Measurements from ENCODE around the gene ABCC3.
"Not testable (repeated sequence)": the region's sequence is repeated elsewhere in the genome, so short reads cannot be mapped to it uniquely, and the experiment has no call there.

The ABCC3 gene

GRCh38 chr17:50699410-50699809 lies 64.7 kb downstream of the ABCC3 start:
- Mint-ChIP-seq H3K4me1 (ENCODE audit: low read depth) (peaks cover 34% of the 10 kb centered on the region), H3K36me3 (ENCODE audit: low read depth) (peaks cover 87% of the 10 kb centered on the region), H3K27ac (no peak overlapping the region), H3K9me3 (no peaks in the 10 kb centered on the region), H3K27me3 (no peaks in the 10 kb centered on the region), H3K4me3 (no peak overlapping the region)
- intact Hi-C loops (cut with micrococcal nuclease) = loop anchor here (10.0 kb wide), 1 partner anchor 215 kb away; no protein-coding TSS in a partner anchor

GRCh38 chr17:50703162-50703561 lies 68.5 kb downstream of the ABCC3 start:
- peaks cover 67% of the 10 kb centered on the region for H3K36me3 Mint-ChIP-seq (ENCODE audit: low read depth)

GRCh38 chr17:50707289-50708049 lies 72.8 kb downstream of the ABCC3 start, which contains the start of gene ANKRD40:
Gene ANKRD40, minus strand, starts transcription at chr17:50707914. Its CDS starts 260 bp downstream, at chr17:50707654.
- no peaks in the 10 kb centered on the region for H3K27me3 Mint-ChIP-seq
- peak within 1 kb of the TSS; percentile 97 for H3K27ac Mint-ChIP-seq
- peak within 1 kb of the TSS; percentile 92 for H3K4me3 Mint-ChIP-seq
- intact Hi-C loops (cut with micrococcal nuclease) = loop anchor here (1.0 to 10.0 kb wide), 4 partner anchors 12 to 160 kb away; partner anchors contain the start of genes ABCC3, LUC7L3 and SPATA20
- H3K36me3 Mint-ChIP-seq (ENCODE audit: low read depth) = peaks cover 32% of the 10 kb centered on the region
- no peaks in the 10 kb centered on the region for H3K9me3 Mint-ChIP-seq
- peaks cover 29% of the 10 kb centered on the region for H3K4me1 Mint-ChIP-seq (ENCODE audit: low read depth)

More at GRCh38 chr17:50703162-50703561, 68.5 kb downstream of the ABCC3 start:
- peaks cover 26% of the 10 kb centered on the region for H3K4me1 Mint-ChIP-seq (ENCODE audit: low read depth)
- H3K9me3 Mint-ChIP-seq = no peaks in the 10 kb centered on the region
- intact Hi-C loops (cut with micrococcal nuclease) = loop anchor here (5.0 to 10.0 kb wide), 2 partner anchors 68 to 326 kb away; partner anchors contain the start of gene ABCC3
- H3K27ac Mint-ChIP-seq = peak overlapping the region; percentile 44
- H3K4me3 Mint-ChIP-seq = no peak overlapping the region
- H3K27me3 Mint-ChIP-seq = no peaks in the 10 kb centered on the region

- no peaks in the 10 kb centered on the region for H3K27me3 Mint-ChIP-seq
- peak overlapping the region; percentile 92 for H3K4me3 Mint-ChIP-seq
- peak overlapping the region; percentile 97 for H3K27ac Mint-ChIP-seq
- no peaks in the 10 kb centered on the region for H3K9me3 Mint-ChIP-seq
- intact Hi-C loops (cut with micrococcal nuclease) = loop anchor here (1.0 to 10.0 kb wide), 4 partner anchors 11 to 161 kb away; partner anchors contain the start of genes ABCC3, LUC7L3 and SPATA20
- H3K36me3 Mint-ChIP-seq (ENCODE audit: low read depth) = peaks cover 27% of the 10 kb centered on the region
- peaks cover 27% of the 10 kb centered on the region for H3K4me1 Mint-ChIP-seq (ENCODE audit: low read depth)
These were observed 73.6 kb downstream of the ABCC3 start for GRCh38 chr17:50708050-50709000.

GRCh38 chr17:50709053-50709452 lies 74.4 kb downstream of the ABCC3 start:
- peak overlapping the region; percentile 97 for H3K27ac Mint-ChIP-seq
- H3K9me3 Mint-ChIP-seq, H3K27me3 Mint-ChIP-seq: not testable (repeated sequence)
- H3K4me3 Mint-ChIP-seq = peak overlapping the region; percentile 92
- peaks cover 19% of the 10 kb centered on the region for H3K4me1 Mint-ChIP-seq (ENCODE audit: low read depth)
- H3K36me3 Mint-ChIP-seq (ENCODE audit: low read depth) = peaks cover 20% of the 10 kb centered on the region
- intact Hi-C loops (cut with micrococcal nuclease) = loop anchor here (5.0 to 10.0 kb wide), 3 partner anchors 53 to 162 kb away; partner anchors contain the start of genes ABCC3 and SPATA20

- intact Hi-C loops (cut with micrococcal nuclease) = no loop called here
- H3K27me3 Mint-ChIP-seq = no peaks in the 10 kb centered on the region
- peaks cover 18% of the 10 kb centered on the region for H3K4me1 Mint-ChIP-seq (ENCODE audit: low read depth)
- H3K27ac Mint-ChIP-seq = peak overlapping the region; percentile 97
- no peaks in the 10 kb centered on the region for H3K9me3 Mint-ChIP-seq
- no peak overlapping the region for H3K4me3 Mint-ChIP-seq
- H3K36me3 Mint-ChIP-seq (ENCODE audit: low read depth) = peaks cover 10% of the 10 kb centered on the region
These were observed 75.3 kb downstream of the ABCC3 start for GRCh38 chr17:50710025-50710424.

- peaks cover 18% of the 10 kb centered on the region for H3K4me1 Mint-ChIP-seq (ENCODE audit: low read depth)
- no peak overlapping the region for H3K27ac Mint-ChIP-seq
- no peaks in the 10 kb centered on the region for H3K27me3 Mint-ChIP-seq
- peaks cover 6% of the 10 kb centered on the region for H3K36me3 Mint-ChIP-seq (ENCODE audit: low read depth)
- no peaks in the 10 kb centered on the region for H3K9me3 Mint-ChIP-seq
- H3K4me3 Mint-ChIP-seq = no peak overlapping the region
- intact Hi-C loops (cut with micrococcal nuclease) = no loop called here
These were observed 76.0 kb downstream of the ABCC3 start for GRCh38 chr17:50710650-50711049.

- Mint-ChIP-seq H3K27ac (no peak overlapping the region), H3K4me3 (no peak overlapping the region), H3K27me3 (no peaks in the 10 kb centered on the region), H3K9me3 (no peaks in the 10 kb centered on the region), H3K36me3 (ENCODE audit: low read depth) (peaks cover under 1% of the 10 kb centered on the region), H3K4me1 (ENCODE audit: low read depth) (peaks cover 34% of the 10 kb centered on the region)
- intact Hi-C loops (cut with micrococcal nuclease) = no loop called here
These were observed 78.0 kb downstream of the ABCC3 start for GRCh38 chr17:50712641-50713040.

GRCh38 chr17:50715471-50715870 lies 80.8 kb downstream of the ABCC3 start:
- H3K36me3 Mint-ChIP-seq (ENCODE audit: low read depth) = peaks cover 11% of the 10 kb centered on the region
- H3K4me3 Mint-ChIP-seq = no peak overlapping the region
- no peaks in the 10 kb centered on the region for H3K27me3 Mint-ChIP-seq
- H3K4me1 Mint-ChIP-seq (ENCODE audit: low read depth) = peaks cover 21% of the 10 kb centered on the region
- intact Hi-C loops (cut with micrococcal nuclease) = no loop called here
- no peaks in the 10 kb centered on the region for H3K9me3 Mint-ChIP-seq
- no peak overlapping the region for H3K27ac Mint-ChIP-seq

GRCh38 chr17:50719144-50719923 lies 84.7 kb downstream of the ABCC3 start, which contains the start of gene LUC7L3:
Gene LUC7L3, plus strand, starts transcription at chr17:50719603. Its CDS starts 130 bp downstream, at chr17:50719733.
- Mint-ChIP-seq H3K27me3 (no peaks in the 10 kb centered on the region), H3K9me3 (no peaks in the 10 kb centered on the region), H3K27ac (peak within 1 kb of the TSS; percentile 97), H3K4me3 (peak within 1 kb of the TSS; percentile 99), H3K4me1 (ENCODE audit: low read depth) (peaks cover 39% of the 10 kb centered on the region), H3K36me3 (ENCODE audit: low read depth) (peaks cover 11% of the 10 kb centered on the region)
- intact Hi-C loops (cut with micrococcal nuclease) = loop anchor here (1.0 kb wide), 1 partner anchor 11 kb away; no protein-coding TSS in a partner anchor

- intact Hi-C loops (cut with micrococcal nuclease) = loop anchor here (1.0 to 5.0 kb wide), 2 partner anchors 12 to 42 kb away; no protein-coding TSS in a partner anchor
- Mint-ChIP-seq H3K27ac (peak overlapping the region; percentile 97), H3K27me3 (no peaks in the 10 kb centered on the region), H3K4me1 (ENCODE audit: low read depth) (peaks cover 39% of the 10 kb centered on the region), H3K4me3 (peak overlapping the region; percentile 99), H3K9me3 (no peaks in the 10 kb centered on the region), H3K36me3 (ENCODE audit: low read depth) (peaks cover 11% of the 10 kb centered on the region)
These were observed 85.5 kb downstream of the ABCC3 start for GRCh38 chr17:50719924-50720794.
